Mucosa of stomach (tissue), 1 donor: Measurements from ENCODE around the gene AP3B1.

Experiments
- H3K27me3 ChIP-seq: one replicate; pipeline ENCODE4 v1.7.0; 2013; ENCODE audit warnings: mild to moderate bottlenecking, low read length; ENCODE audit not compliant: control insufficient read depth, insufficient read depth
- H3K36me3 ChIP-seq: one replicate; pipeline ENCODE4 v1.7.0; 2013; ENCODE audit warnings: low read length; ENCODE audit not compliant: control insufficient read depth, insufficient read depth
- H3K4me1 ChIP-seq: one replicate; pipeline ENCODE4 v1.7.0; 2013; ENCODE audit warnings: mild to moderate bottlenecking, low read length; ENCODE audit not compliant: control insufficient read depth, insufficient read depth
- H3K4me3 ChIP-seq: one replicate; pipeline ENCODE4 v1.7.0; 2013; ENCODE audit warnings: low read length
- H3K9ac ChIP-seq: one replicate; pipeline ENCODE4 v1.7.0; 2013; ENCODE audit warnings: mild to moderate bottlenecking, low read length, moderate library complexity
- H3K9me3 ChIP-seq: one replicate; pipeline ENCODE4 v1.7.0; 2013; ENCODE audit warnings: mild to moderate bottlenecking, low read length, moderate library complexity; ENCODE audit not compliant: control insufficient read depth
- donor health status: Pancreatic carcinoma.

Gene AP3B1

DNA sequence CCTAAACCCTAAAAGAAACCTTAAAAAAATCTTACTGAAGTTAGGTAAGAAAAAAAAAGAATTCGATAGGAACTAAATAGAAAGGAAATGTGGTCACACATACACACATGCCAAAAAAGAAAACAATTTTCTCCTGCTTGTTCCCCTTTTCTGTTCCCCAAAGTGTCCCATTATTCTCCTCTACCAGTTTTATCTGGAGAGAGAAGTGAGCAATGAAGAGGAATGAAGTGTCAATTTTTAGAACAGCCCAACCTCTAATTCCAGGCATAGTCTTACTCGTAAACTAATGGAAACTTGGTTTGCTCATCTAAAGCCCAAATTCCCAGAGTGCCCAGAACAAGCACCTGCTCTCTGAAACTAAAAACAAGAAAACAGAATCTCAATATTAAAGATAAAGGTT is 26.1 kb downstream of the AP3B1 start:
- Histone ChIP-seq H3K4me3 (no peak overlapping the region), H3K4me1 (no peaks in the 10 kb centered on the region), H3K36me3 (no peaks in the 10 kb centered on the region), H3K9ac (no peak overlapping the region), H3K9me3 (no peaks in the 10 kb centered on the region), H3K27me3 (no peaks in the 10 kb centered on the region)

DNA sequence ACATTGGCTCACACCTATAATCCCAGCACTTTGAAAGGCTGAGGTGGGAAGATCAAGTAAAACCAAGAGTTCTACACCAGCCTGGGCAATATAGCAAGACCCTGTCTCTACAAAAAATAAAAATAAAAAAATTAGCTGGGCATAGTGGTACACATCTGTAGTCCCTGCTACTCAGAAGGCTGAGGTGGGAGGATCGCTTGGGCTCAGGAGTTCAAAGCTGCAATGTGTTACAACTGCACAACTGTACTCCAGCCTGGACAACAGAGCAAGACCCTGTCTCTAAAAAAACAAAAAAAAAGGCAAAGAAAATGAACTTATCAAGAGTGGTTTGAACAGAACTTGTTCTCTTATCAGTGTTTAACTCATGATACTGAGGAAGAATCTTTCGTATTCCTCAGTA is 29.3 kb downstream of the AP3B1 start:
- H3K27me3 ChIP-seq = no peaks in the 10 kb centered on the region
- no peak overlapping the region for H3K4me3 ChIP-seq
- no peaks in the 10 kb centered on the region for H3K36me3 ChIP-seq

DNA sequence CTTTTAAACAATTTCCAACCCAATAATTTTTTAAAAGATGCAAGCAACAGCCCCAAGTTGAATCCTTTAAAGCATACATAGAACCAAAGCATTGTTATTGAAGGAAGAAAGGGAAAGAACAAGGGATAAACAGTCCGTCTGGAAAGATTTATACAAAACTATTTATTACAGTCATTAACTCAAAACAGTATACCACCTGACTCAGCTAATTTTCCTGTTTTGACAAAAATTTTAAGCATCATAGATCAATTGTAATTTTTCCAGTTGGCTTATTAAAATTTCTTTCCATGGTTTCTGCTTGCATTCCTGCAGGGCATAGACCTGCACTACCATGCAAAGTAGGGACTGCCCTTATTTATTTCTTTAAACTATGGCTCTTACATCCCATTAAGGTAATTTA is 29.9 kb downstream of the AP3B1 start:
- no peaks in the 10 kb centered on the region for H3K9me3 ChIP-seq
- no peaks in the 10 kb centered on the region for H3K36me3 ChIP-seq
- H3K4me3 ChIP-seq = no peak overlapping the region
- no peaks in the 10 kb centered on the region for H3K27me3 ChIP-seq
- H3K4me1 ChIP-seq = no peaks in the 10 kb centered on the region
- no peak overlapping the region for H3K9ac ChIP-seq

More for the DNA sequence above, 29.3 kb downstream of the AP3B1 start:
- Histone ChIP-seq H3K9ac (no peak overlapping the region), H3K9me3 (no peaks in the 10 kb centered on the region), H3K4me1 (no peaks in the 10 kb centered on the region)

DNA sequence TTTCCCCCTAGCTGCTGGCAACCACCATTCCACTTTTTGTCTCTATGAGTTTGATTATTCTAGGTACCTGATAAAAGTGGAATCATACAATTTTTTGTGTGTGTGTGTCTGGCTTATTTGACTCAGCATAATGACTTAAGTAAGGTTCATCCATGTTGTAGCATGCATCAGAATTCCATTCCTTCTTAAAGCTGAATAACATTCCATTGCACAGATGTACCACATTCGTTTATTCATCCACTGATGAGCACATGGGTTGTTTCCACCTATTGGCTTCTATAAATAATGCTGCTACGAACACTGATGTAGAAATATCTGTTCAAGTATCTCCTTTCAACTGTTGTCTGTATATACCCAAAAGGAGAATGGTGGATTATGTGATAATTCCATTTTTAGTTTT is 33.7 kb downstream of the AP3B1 start:
- Histone ChIP-seq H3K4me3 (no peak overlapping the region), H3K36me3 (no peaks in the 10 kb centered on the region), H3K27me3 (no peaks in the 10 kb centered on the region), H3K9me3 (no peaks in the 10 kb centered on the region), H3K9ac (no peak overlapping the region), H3K4me1 (no peaks in the 10 kb centered on the region)

DNA sequence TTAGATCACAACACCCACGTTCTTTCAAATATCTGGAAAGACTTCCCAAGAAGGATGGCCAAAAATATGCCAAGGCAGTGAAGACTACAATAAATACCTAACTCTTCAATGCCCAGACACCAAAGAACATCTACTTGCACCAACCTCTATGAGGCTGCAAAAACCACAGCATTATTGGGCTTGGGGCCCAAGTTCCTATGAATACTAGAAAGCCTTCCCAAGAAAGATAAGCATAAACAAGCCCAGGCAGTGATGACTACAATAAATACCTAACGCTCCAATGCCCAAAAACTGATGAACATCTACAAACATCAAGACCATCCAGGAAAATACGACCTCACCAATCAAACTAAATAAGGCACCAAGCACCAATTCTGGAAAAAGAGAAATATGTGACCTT is 41.3 kb downstream of the AP3B1 start:
- Histone ChIP-seq H3K4me3 (no peak overlapping the region), H3K9ac (no peak overlapping the region), H3K27me3 (no peaks in the 10 kb centered on the region), H3K4me1 (no peaks in the 10 kb centered on the region), H3K9me3 (no peaks in the 10 kb centered on the region), H3K36me3 (no peaks in the 10 kb centered on the region)

DNA sequence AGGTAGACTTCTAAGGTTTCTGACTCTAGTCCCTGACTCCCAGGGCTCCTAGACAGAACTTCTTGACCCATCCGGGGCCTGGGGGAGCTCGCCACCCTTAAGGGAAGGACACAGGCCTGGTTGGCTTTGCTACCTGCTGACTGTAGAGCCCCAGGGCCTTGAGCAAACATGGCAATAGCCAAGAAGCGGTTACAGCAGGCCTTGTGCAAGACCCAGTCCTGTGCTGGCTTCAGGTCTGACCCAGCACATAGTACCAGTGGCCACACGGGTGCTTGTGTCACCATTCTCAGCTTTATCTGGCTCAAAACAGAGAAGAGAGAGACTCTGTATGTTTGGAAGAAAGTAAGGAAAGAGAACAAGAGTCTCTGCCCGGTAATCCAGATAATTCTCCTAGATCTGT is 41.8 kb downstream of the AP3B1 start:
- H3K9me3 ChIP-seq = no peaks in the 10 kb centered on the region
- H3K4me3 ChIP-seq = no peak overlapping the region
- H3K9ac ChIP-seq = no peak overlapping the region
- H3K4me1 ChIP-seq = no peaks in the 10 kb centered on the region
- no peaks in the 10 kb centered on the region for H3K36me3 ChIP-seq
- H3K27me3 ChIP-seq = no peaks in the 10 kb centered on the region

DNA sequence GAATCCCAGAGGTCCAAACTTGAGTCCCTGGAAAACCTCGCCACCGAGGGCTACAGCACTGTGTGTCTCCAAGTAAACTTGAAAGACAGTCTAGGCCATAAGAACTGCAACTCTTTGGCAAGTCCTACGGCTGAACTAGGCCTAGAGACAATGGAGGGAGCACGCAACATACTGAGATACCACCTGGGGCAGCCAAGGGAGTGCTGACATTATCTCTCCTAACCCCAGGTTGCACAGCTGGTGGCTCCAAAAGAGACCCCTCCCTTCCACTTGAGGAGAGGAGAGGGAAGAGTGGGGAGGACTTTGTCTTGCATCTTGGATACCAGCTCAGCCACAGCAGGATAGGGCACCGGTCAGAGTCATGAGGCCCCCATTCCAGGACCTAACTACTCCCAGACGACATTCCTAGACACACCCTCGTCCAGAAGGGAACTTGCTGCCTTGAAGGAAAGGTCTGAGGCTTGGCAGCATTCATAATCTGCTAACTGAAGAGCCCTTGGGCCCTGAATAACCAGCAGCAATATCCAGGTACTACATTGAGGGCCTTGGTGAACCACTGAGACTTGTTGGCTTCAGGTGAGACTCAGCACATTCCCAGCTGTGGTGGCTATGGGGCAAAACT is 42.7 kb downstream of the AP3B1 start:
- Histone ChIP-seq H3K4me3 (no peak overlapping the region), H3K9ac (no peak overlapping the region), H3K4me1 (no peaks in the 10 kb centered on the region)

DNA sequence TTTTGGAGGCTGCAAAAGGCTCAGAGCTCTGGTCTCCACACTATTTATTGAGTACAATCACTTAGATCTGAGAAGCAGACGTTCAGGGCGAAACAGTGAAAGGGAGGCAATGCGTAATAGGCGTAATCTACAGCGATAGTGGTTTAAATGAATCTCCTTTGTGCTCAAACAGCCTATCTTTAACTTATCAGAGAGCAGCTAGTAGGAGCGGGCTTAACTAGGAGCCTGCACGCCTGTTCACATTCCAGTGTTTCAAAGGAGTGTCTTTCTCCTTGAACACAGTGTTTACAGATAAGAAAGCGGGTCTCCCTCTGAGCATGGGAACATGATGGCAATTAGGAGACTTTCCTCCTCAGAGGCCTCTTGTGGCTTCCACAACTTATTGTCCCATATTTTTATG is 49.4 kb downstream of the AP3B1 start:
- Histone ChIP-seq H3K27me3 (no peaks in the 10 kb centered on the region), H3K9me3 (no peaks in the 10 kb centered on the region), H3K4me1 (peaks cover 9% of the 10 kb centered on the region), H3K9ac (no peak overlapping the region), H3K36me3 (no peaks in the 10 kb centered on the region), H3K4me3 (no peak overlapping the region)

More for the DNA sequence above, 42.7 kb downstream of the AP3B1 start:
- no peaks in the 10 kb centered on the region for H3K9me3 ChIP-seq
- no peaks in the 10 kb centered on the region for H3K36me3 ChIP-seq
- H3K27me3 ChIP-seq = no peaks in the 10 kb centered on the region

DNA sequence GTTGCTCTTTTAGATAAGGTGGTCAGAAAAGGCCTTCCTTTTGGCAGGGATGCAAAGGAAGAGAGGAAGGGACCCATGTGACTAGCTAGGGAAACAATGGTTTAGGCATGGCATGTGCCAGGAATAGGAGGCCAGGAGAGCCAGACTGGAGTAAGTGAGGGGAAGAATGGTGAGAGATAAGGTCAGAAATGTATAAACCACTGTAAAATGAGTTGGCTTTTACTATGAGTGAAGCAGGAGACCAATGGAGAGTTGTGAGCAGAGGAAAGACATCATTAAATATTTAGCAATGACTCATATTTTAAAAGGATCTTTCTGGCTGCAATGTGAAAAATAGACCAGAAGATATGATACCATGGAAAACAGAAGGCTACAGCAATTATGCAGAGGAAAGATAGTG is 50.9 kb downstream of the AP3B1 start:
- peaks cover 9% of the 10 kb centered on the region for H3K4me1 ChIP-seq
- H3K9me3 ChIP-seq = no peaks in the 10 kb centered on the region
- no peaks in the 10 kb centered on the region for H3K27me3 ChIP-seq
- H3K9ac ChIP-seq = no peak overlapping the region
- no peak overlapping the region for H3K4me3 ChIP-seq
- H3K36me3 ChIP-seq = no peaks in the 10 kb centered on the region

DNA sequence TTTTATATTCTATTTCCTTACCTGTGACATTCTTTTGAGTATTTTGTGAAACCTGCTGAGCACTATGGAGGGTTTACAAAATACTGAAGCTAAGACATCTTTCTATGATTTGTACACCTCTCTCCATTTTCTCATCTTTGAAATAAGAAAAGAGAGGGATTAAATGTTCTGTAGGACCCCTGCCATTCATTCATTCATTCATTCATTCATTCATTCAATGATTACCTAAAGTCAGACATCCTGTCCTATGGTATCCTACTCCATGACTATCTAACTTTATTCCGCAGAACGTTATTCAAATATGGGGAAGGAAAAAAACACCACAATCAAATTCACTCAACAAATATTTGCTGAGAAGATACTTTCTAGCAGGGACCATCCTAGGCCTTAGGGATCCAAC is 51.4 kb downstream of the AP3B1 start:
- Histone ChIP-seq H3K9ac (no peak overlapping the region), H3K36me3 (no peaks in the 10 kb centered on the region), H3K9me3 (no peaks in the 10 kb centered on the region), H3K4me1 (peaks cover 9% of the 10 kb centered on the region), H3K4me3 (no peak overlapping the region), H3K27me3 (no peaks in the 10 kb centered on the region)

DNA sequence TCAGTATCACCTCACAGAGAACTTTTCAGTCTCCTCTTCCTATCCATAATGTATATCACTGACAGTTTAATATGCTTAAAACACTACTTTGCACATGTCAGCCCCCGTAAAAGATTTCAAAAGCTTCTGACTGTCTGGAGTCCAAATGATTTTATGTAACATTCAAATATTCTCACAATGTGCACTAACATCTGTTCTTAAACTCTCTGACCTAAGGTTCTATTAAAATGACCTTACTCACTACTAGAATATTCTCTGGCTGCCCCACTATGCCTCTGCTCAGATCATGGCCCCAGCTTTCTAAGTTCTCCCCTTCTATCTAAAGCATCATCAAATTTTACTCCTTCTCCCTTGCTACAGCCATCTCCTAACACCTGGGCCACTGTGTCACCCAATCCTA is 52.5 kb downstream of the AP3B1 start:
- Histone ChIP-seq H3K4me1 (peaks cover 9% of the 10 kb centered on the region), H3K36me3 (no peaks in the 10 kb centered on the region), H3K4me3 (no peak overlapping the region), H3K9me3 (no peaks in the 10 kb centered on the region), H3K27me3 (no peaks in the 10 kb centered on the region), H3K9ac (no peak overlapping the region)

DNA sequence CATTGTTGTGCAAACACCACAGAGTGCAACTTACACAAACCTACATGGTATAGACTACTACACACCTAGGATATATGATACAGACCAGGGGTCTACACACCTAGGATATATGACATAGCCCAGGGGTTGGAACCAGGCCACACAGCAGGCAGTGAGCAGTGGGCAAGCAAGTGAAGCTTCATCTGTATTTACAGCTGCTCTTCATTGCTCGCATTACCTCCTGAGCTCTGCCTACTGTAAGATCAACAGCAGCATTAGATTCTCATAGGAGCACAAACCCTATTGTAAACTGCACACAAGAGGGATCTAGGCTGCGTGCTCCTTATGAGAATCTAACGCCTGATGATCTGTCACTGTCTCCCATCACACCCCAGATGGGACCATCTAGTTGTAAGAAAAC is 56.6 kb downstream of the AP3B1 start:
- H3K4me3 ChIP-seq = no peak overlapping the region
- H3K9ac ChIP-seq = no peak overlapping the region
- H3K4me1 ChIP-seq = no peaks in the 10 kb centered on the region
- H3K9me3 ChIP-seq = no peaks in the 10 kb centered on the region
- no peaks in the 10 kb centered on the region for H3K36me3 ChIP-seq
- no peaks in the 10 kb centered on the region for H3K27me3 ChIP-seq

DNA sequence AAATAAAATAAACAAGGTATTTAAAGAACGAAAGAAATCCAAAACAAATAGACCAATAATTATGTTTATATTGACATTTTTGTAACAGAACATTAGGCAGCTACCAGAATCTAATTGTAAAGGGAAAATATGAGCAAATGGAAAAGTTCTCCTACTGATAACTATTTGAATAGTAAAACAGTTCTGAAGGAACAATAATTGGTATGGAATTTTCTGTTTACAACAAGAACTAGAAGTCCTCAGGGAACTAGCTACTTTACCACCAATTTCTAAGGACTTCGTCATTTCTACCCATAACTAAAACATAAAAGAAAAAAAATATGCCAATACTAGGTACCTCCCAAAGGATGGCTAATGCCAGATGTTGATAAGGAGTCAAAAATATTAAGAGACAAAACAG is 58.5 kb downstream of the AP3B1 start:
- no peaks in the 10 kb centered on the region for H3K36me3 ChIP-seq
- H3K4me3 ChIP-seq = no peak overlapping the region

More for the DNA sequence above, 58.5 kb downstream of the AP3B1 start:
- Histone ChIP-seq H3K27me3 (no peaks in the 10 kb centered on the region), H3K4me1 (no peaks in the 10 kb centered on the region), H3K9ac (no peak overlapping the region), H3K9me3 (no peaks in the 10 kb centered on the region)
